ENCODE data around the gene CDK15. TPM values are rescaled to one million over a fixed set of nuclear protein-coding genes. Genes with fewer than 3 reads are reported as not detected.

CDK15 gene
- total RNA-seq, 1 donor: 4.5 TPM

DNA sequence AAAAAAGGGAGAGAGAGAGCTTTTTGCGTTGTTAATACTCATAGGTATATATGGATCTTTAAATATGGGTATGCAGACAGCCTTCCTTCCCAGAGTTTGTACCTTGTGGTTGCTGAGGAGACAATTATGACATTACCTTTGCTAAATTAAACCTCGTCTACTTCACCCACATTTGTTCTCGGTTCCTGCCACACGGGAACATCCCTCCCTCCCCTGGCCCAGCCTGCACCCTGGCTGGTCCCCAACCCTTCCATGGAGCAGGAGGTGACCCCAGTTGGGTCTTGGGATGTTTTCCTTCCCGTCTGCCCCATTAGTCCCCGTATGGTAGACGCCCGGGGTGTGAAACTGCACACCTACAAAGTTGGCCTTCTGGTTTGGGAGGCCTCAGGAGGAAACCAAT is 122.0 kb downstream of the CDK15 start:
- no peak for DNase-seq (ENCODE audit: low read depth)
- H3K4me3 ChIP-seq (ENCODE audit: low read depth, low read length): no peak overlapping the region
- TF ChIP-seq, protein P1, sequence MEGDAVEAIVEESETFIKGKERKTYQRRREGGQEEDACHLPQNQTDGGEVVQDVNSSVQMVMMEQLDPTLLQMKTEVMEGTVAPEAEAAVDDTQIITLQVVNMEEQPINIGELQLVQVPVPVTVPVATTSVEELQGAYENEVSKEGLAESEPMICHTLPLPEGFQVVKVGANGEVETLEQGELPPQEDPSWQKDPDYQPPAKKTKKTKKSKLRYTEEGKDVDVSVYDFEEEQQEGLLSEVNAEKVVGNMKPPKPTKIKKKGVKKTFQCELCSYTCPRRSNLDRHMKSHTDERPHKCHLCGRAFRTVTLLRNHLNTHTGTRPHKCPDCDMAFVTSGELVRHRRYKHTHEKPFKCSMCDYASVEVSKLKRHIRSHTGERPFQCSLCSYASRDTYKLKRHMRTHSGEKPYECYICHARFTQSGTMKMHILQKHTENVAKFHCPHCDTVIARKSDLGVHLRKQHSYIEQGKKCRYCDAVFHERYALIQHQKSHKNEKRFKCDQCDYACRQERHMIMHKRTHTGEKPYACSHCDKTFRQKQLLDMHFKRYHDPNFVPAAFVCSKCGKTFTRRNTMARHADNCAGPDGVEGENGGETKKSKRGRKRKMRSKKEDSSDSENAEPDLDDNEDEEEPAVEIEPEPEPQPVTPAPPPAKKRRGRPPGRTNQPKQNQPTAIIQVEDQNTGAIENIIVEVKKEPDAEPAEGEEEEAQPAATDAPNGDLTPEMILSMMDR (IDR thresholded peaks at IDR 0.05; ENCODE audit: insufficient read depth, low read length): no peak

DNA sequence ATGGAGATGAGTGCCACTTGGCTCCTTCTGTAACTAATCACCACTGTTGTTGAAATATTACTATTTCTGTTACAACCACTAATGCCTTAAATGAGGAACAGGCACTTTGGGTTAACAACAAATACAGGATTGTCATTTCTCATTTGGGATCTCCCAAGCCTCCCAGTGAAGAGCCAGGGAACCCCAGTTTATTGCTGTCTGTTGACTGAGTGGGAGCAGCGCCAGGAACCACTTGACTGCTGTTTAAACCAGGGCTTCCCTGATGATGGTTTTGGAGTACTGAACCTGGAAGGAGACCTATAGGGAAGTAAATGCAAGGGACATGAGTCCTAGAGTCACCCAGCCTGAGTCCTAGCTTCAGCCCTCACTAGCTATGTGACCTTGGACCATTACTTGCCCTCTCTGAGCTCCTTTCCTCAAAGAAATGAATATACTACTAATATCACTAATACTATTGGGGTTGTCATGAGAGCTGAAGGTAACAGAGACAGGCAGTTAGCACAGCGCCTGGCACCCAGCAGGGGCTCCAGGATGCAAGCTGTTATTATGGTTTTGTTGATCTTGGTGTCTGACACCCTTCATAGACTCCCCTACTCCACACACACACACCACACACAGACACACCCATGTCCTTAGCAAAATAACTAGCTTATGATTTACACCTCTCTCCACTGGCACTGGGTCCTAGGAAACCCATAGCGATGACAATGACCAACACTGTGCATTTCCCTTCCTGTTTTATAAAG is 123.1 kb downstream of the CDK15 start:
- TF ChIP-seq, protein P1 (IDR thresholded peaks at IDR 0.05; ENCODE audit: insufficient read depth, low read length): no peak
- H3K4me3 ChIP-seq (ENCODE audit: low read depth, low read length): no peak overlapping the region
- no peak for DNase-seq (ENCODE audit: low read depth)

DNA sequence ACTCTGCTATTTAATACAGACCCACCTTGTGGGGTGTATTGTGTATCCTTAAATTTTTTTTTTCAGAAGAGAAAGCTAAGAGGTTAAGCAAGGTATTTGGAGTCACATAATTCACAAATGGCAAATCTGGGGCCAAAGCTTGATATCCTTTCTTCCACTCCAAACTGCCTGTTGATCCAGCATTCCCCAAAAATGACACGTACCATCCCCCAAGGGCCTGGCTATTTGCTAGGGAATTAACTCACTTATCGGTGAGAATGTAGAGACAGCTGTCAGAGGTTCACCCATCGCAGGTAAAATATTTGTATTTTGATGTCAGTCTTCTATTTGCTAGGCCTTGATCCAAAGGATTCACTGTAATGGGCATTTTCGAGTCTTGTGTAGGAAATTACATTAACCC is 123.7 kb downstream of the CDK15 start:
- no peak overlapping the region for H3K4me3 ChIP-seq (ENCODE audit: low read depth, low read length)
- TF ChIP-seq, protein P1 (IDR thresholded peaks at IDR 0.05; ENCODE audit: insufficient read depth, low read length): no peak
- no peak for DNase-seq (ENCODE audit: low read depth)

DNA sequence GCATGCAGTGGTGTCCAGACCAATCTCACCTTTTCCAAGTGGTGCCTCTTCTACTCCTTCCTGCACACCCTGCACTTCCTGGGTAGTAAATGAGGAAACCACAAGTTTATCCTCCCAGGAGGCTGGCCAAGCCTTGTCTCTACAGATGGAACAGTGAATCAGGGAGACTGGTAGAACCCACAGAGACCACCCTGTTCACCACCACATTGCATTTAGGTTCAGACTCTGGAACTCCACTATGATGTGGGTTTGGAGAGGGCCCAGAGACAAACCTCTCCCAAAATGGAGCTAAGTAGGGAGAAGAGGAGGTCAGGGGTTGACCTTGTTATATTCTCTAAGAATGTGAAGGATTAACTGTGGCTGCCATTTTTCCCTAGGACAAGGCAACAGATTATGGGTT is 124.5 kb downstream of the CDK15 start:
- no peak overlapping the region for H3K4me3 ChIP-seq (ENCODE audit: low read depth, low read length)
- DNase-seq (ENCODE audit: low read depth): no peak
- TF ChIP-seq, protein P1 (IDR thresholded peaks at IDR 0.05; ENCODE audit: insufficient read depth, low read length): no peak

DNA sequence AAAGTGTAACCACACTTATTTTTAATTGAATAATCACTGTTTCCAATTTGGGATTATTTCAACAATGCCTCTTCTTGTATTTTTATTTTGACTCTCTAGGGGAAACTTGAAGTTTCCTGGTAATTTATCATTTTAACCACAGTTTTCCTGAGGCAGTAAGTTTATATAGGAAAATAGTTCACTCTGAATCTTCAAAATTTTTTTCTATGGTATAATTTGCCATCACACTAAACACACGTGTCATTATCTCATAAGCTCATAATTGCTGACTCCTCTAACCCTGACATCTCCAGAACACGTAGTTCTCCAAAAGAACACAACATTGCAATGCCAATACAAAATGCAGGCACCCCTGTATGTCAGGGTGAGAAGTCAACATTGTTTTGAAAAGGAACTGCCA is 125.1 kb downstream of the CDK15 start:
- H3K4me3 ChIP-seq (ENCODE audit: low read depth, low read length): no peak overlapping the region
- no peak for DNase-seq (ENCODE audit: low read depth)
- TF ChIP-seq, protein P1 (IDR thresholded peaks at IDR 0.05; ENCODE audit: insufficient read depth, low read length): no peak

DNA sequence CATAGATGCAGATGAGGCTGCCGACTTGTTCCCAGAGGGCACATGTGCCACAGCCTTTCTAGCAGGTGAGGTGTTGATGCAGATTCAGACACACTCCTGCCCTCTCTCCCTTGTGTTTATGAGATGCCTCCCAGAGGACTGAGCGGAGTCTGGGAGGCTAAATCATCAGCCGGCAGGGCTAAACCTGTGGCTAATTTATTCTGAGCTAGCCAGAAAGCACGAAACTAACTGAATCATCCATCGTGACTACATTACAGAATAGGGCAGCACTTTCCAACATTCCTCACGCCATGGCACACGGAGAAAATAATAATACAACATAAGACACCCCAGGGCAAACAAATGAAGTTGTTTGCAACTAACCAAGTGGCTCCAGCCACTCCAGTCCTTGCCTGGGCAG is 125.6 kb downstream of the CDK15 start:
- peak; percentile 37 for DNase-seq (ENCODE audit: low read depth)
- TF ChIP-seq, protein P1 (IDR thresholded peaks at IDR 0.05; ENCODE audit: insufficient read depth, low read length): no peak
- H3K4me3 ChIP-seq (ENCODE audit: low read depth, low read length): no peak overlapping the region

DNA sequence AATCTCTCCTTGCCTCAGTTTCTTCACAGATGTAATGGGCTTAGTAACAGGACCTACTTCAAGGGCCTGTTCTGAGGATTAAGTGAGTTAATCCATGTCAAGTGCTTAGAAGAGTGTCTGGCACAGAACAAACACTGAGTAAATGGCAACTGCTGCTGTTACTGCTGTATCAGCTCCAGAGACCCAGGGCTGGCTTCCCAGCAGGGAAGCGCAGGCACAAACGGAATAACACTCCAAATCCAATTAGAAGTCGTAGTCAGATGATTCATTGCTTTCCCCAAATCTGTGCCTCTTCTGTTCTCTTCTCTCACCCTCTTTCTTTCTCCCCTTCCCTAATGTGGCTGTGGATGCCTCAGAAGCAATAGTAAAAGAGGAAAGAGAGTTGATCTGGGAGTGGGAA is 126.2 kb downstream of the CDK15 start:
- TF ChIP-seq, protein P1 (IDR thresholded peaks at IDR 0.05; ENCODE audit: insufficient read depth, low read length): no peak
- DNase-seq (ENCODE audit: low read depth): no peak
- H3K4me3 ChIP-seq (ENCODE audit: low read depth, low read length): no peak overlapping the region
